Hematopoietic multipotent progenitor cell treated with erythropoietin and hydrocortisone succinate and interleukin-3 and kit ligand, for 8 days (in vitro differentiated cells): Measurements from ENCODE around the gene RBL2.
"Not testable (repeated sequence)": the region's sequence is repeated elsewhere in the genome, so short reads cannot be mapped to it uniquely, and the experiment has no call there.

ENCODE experiments used
- DNase-seq: peaks from one replicate; pipeline ENCODE4 v3.0.0-alpha.2; 2015

Gene RBL2

DNA sequence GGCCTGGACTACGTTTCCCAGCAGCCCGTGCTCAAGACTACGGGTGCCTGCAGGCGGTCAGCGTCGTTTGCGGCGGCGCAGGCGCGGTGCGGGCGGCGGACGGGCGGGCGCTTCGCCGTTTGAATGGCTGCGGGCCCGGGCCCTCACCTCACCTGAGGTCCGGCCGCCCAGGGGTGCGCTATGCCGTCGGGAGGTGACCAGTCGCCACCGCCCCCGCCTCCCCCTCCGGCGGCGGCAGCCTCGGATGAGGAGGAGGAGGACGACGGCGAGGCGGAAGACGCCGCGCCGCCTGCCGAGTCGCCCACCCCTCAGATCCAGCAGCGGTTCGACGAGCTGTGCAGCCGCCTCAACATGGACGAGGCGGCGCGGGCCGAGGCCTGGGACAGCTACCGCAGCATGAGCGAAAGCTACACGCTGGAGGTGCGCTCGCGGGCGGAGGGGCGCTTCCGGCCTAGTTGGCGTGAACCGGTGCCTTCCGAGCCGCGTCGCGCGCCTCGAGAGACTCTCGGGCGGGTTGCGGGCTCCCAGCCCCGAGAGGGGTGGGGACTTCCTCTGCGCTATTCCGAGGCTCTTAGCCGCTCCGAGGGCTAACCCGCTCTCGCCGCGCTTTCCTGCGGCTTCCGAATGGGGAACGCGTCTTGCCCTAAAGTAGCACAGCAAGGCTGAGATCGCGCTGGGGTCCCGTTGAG, at the start of gene RBL2:
Gene RBL2, plus strand, starts transcription at position 95 of the 689 bp plus-strand sequence. Its CDS starts 86 bp downstream, at position 181.
- DNase-seq: peak; percentile 83

- not testable (repeated sequence) for DNase-seq
Observed at GRCh38 chr16:53384610-53385009, 49.7 kb upstream of the RBL2 start.

DNA sequence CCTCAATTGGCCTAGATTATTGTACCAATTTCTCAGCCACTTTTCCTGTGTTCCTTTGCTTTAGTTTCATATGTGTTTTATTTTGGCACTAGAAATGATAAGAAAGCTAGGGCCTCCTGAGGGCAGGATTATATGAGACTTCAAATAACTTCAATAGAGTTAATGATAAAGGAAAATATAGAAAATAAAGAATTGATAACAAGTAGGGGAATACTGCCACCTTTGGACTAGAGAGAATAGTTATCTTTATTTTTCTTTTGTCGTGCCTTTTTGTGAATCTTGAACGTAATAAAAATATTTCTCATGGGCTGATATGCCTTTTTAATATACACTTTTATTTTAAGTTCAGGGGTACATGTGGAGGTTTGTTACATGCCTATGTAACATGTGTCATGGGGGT, 29.3 kb upstream of the RBL2 start:
- no peak for DNase-seq

GRCh38 chr16:53412549-53412948, 21.7 kb upstream of the RBL2 start:
- DNase-seq: no peak

DNA sequence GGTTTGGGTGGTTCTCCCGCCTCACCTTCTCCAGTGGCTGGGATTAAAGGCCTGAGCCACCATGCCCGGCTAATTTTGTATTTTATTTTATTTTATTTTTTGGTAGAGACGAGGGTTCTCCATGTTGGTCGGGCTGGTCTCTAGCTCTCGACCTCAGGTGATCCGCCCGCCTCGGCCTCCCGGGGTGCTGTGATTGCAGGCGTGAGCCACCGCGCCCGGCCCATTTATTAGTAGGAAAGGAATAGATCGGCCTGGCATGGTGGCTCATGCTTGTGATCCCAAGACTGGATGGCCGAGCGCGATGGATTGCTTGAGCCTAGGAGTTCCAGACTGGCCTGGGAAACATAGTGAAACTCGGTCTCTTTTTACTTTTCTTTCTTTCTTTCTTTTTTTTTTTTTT, 20.4 kb upstream of the RBL2 start:
- no peak for DNase-seq

DNA sequence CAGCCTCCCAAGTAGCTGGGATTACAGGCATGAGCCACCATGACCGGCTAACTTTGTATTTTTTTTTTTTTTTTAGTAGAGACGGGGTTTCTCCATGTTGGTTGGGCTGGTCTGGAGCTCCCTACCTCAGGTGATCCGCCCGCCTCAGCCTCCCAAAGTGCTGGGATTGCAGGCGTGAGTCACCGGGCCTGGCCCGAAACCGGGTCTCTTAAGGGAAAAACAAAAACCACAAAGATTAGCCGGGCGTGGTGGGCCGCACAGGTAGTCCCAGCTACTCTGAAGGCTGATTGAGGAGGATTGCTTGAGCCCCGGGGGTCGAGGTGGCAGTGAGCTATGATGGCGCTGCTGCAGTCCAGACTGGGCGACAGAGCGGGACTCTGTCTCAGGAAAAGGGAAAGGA, 19.9 kb upstream of the RBL2 start:
- DNase-seq: no peak

GRCh38 chr16:53415504-53415903, 18.8 kb upstream of the RBL2 start:
- DNase-seq: no peak

DNA sequence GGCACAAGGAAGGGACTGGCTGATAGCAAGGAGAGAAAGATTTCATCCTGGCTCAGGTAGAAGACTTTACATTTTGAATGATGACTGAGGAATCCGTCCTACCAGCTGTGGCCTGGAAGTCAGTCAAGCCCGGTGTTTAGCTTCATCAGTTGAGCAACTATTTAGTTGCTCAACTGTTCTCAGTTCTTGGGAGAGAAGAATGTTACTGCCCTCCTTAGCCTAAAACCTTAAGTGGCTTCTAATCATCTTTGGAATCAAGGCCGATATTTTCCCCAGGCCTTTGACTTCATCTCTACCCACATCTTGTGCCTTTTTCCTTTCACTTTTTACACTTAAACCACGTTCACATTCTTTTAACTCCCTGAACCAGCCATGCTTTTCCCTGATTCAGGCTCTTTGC, 17.3 kb upstream of the RBL2 start:
- DNase-seq: no peak

- no peak for DNase-seq
Observed at GRCh38 chr16:53417976-53418375, 16.3 kb upstream of the RBL2 start.

DNA sequence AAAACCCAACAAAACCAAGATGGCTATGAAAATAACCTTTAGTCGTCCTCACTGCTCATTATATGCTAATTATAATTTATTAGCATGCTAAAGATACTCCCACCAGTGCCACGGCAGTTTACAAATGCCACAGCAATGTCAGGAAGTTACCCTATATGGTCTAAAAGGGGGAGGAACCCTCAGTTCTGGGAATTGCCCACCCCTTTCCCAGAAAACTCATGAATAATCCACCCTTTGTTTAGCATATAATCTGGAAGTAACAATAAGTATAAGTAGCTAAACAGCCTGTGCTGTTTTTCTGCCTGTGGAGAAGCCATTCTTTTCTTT, 14.9 kb upstream of the RBL2 start:
- DNase-seq: not testable (repeated sequence)

DNA sequence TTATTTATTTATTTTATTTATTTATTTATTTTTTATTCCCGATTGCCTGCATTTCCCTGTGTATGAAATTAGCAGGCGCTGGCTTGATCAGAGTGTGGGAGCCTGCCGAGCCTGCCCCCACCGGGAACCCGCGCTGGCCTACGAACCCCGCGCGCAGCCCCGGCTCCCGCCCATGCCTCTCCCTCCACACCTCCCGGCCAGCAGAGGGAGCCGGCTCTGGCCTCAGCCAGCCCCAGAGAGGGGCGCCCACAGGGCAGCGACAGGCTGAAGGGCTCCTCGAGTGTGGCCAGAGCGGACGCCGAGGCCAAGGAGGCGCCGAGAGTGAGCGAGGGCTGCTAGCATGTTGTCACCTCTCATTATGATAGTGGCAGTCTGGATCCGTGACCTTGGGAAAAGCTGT, 13.0 kb upstream of the RBL2 start:
- DNase-seq: no peak

- not testable (repeated sequence) for DNase-seq
Observed at GRCh38 chr16:53423968-53424367, 10.3 kb upstream of the RBL2 start.

- DNase-seq: no peak
Observed at GRCh38 chr16:53428681-53429080, 5.6 kb upstream of the RBL2 start.

DNA sequence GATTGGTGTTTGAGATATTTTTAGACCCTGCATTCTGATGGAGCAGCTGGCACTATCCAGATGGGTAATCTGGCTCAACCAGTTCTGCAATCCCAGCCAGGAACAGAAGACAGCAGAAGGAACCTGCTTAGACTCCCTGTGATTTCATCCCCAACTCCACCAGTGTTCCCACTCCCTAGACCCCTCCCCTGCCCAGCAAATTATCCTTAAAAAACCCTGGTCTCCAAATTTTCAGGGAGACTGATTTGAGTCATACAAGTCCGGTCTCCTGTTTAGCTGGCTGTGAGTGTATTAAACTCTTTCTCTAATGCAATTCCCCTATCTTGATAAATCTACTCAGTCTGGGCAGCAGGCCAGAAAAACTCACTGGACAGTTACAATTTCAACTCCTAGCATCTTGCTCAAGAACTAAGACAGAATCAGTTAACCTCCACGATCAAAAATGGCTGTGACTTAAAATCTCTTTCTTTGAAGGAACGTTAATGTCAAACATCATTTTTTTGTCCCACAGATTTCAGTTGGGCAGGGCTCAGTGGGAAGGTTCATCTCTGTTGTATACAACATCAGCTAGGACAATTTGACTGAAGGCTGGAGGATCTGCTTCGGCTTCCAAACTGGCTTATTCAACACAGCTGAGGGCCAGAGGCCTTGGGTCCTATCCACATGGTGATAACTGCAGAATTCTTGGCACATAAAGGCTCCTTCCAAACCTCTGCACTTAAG, 4.9 kb upstream of the RBL2 start:
- DNase-seq: peak; percentile 60

- DNase-seq: no peak
Observed at GRCh38 chr16:53430363-53430762, 3.9 kb upstream of the RBL2 start.

DNA sequence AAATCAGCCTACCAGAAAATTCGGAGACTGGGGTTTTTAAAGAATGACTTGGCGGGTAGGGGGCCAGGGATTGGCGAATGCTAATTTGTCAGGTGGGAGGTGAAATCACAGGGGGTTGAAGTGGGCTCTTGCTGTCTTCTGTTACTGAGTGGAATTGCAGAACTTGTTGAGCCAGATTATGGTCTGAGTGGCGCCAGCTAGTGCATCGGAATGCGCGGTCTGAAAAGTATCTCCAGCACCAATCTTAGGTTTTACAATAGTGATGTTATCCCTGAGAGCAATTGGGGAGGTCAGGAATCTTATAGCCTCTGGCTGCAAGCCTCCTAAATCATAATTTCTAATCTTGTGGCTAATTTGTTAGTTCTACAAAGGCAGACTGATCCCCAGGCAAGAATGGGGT, 762 bp upstream of the RBL2 start:
- DNase-seq: no peak

DNA sequence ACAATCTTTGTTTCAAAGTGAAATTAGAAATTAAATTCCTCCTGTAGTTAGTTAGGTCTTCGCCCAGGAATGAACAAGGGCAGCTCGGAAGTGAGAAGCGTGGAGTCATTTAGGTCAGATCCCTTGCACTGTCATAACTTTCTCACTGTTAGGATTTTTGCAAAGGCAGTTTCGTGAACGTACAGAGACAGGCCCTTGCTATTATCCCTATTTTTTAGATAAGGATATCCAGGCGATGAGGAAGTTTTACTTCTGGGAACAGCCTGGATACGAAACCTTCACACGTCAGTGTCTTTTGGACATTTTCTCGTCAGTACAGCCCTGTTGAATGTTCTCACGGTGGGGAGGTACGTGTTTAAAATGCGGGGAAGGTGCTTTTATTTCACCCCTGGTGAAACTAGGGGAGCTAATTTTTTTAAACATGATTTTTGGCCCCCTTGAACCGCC, 318 bp upstream of the RBL2 start:
- no peak for DNase-seq

- DNase-seq: peak; percentile 92
Observed at GRCh38 chr16:53435066-53435688, 906 bp downstream of the RBL2 start.

- no peak for DNase-seq
Observed at GRCh38 chr16:53440125-53440524, 5.9 kb downstream of the RBL2 start.

GRCh38 chr16:53445534-53445933, 11.3 kb downstream of the RBL2 start:
- DNase-seq: no peak

GRCh38 chr16:53446090-53446489, 11.8 kb downstream of the RBL2 start:
- no peak for DNase-seq

DNA sequence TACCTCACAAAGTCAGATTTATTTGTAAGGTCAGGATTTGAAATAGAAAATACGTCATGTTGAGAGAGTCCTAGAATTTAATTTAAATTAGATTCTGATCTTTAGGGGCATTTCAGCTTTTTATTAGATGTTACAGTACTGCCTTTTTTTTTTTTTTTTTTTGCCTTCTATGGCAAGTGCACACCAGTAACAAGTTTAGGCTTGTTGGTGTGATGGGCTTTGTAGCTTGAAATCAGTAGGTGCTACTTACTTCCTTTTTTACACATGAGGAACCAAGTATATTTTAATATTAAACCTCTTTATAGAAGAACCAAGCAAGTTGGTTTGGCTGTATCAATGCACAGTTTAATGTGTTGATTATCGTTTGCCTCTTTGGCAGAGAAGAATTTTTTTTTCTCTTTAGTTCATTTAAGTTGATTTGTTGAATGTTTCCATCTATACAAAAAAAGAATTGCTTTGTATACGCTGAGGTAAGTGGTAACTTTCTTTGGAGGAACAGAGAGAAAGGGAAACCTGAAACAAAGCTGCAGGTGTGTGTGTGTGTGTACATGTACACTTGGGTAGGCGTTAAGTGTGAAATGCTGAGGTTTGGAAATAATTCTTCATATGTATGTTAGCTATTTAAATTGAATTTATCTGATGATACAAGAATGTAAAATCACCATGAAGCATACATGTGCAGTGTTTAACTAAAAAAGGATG, 15.7 kb downstream of the RBL2 start:
- no peak for DNase-seq

DNA sequence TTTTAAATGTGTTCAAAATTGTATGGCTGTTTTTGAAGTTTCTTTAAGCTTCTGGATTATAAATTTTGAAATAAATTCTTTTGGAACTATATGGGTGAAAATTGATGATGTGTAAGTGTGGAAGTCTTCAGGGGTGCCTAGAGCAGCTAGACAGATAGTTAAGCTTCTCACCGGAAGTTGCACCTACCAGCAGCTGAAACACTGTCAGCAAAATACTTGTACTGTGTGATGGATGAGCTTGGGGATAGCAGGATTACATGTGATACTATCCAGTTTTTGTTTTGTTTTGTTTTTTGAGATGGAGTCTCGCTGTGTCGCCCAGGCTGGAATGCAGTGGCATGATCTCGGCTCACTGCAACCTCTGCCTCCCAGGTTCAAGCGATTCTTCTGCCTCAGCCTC, 19.7 kb downstream of the RBL2 start:
- DNase-seq: no peak

DNA sequence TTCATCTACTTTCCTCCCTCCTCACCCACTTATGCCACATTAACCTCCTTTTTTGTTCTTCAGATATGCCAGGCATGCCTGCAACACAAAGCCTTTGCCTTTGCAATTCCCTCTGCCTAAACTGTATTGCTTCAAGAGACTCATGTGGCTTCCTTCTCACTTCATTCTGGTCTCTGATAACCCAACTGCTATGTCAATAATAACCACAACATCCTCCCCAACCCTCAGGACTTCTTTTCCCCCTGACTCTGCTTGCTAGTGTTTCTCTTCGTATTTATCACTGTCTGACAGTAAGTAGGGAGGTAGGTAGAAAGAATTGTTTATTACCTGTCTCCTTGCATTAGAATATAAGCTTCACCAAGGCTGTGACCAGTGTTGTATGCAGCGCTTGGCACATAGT, 22.4 kb downstream of the RBL2 start:
- DNase-seq: peak; percentile 48
